Ovary (tissue), 9 donors: ENCODE measurements around the gene MBOAT2. TPM values are rescaled to one million over a fixed set of nuclear protein-coding genes. Genes with fewer than 3 reads are reported as not detected.
"Not testable (repeated sequence)": the region's sequence is repeated elsewhere in the genome, so short reads cannot be mapped to it uniquely, and the experiment has no call there.

Source experiments
- DNase-seq, 5 donors: peaks; one replicate each; pipeline ENCODE4 v3.0.0-alpha.2; 2019 to 2020
- H3K27ac ChIP-seq, 2 donors: fragments of 200-600 bp; one replicate each; pipeline versions ENCODE4 v1.5.1 to v1.8.0; 2019 to 2022
- H3K27me3 ChIP-seq: fragments of 200-600 bp; one replicate; pipeline ENCODE4 v1.8.0; 2022
- H3K36me3 ChIP-seq: fragments of 200-600 bp; sonication (generic); one replicate; pipeline ENCODE4 v1.5.1; 2019
- H3K4me1 ChIP-seq: one replicate; pipeline ENCODE4 v1.8.1; 2013; ENCODE audit warnings: mild to moderate bottlenecking, moderate library complexity; ENCODE audit not compliant: insufficient read depth
- H3K4me3 ChIP-seq: fragments of 200-600 bp; sonication (generic); one replicate; pipeline ENCODE4 v1.5.1; 2017
- H3K9me3 ChIP-seq, 2 donors: fragments of 200-600 bp in 1 of 2; sonication (generic) in 1 of 2; one replicate each; pipeline versions ENCODE4 v1.5.1 to v1.8.1; 2013 to 2019; ENCODE audit warnings: mild to moderate bottlenecking in 1 of 2, moderate library complexity in 1 of 2
- EP300 ChIP-seq: sonication (generic); formaldehyde crosslinking; IDR thresholded peaks from one replicate; pipeline ENCODE4 v1.6.1; 2017; ENCODE audit warnings: antibody characterized with exemption
- POLR2A ChIP-seq: fragments of 450-650 bp; IDR thresholded peaks from one replicate; pipeline ENCODE4 v1.6.1; 2017; ENCODE audit warnings: antibody characterized with exemption, mild to moderate bottlenecking, moderate library complexity
- WGBS, 3 donors: extraction: QIAGEN DNeasy Blood & Tissue Kit in 1 of 3; methylation state at CpG; one replicate each; pipeline versions ENCODE4 v1.1.5 to v1.1.7; 2013 to 2017; 5-methylcytosine and 5-hydroxymethylcytosine counted together
- intact Hi-C, 4 donors: fragments of 100-400 bp; cut with DNase I; formaldehyde crosslinking; loops; one replicate each; pipeline versions ENCODE4 v1.11.0 to v1.15.1; 2022 to 2023
- polyA plus RNA-seq, 2 donors: library from polyadenylated mRNA; stranded (reverse); fragments of 200-250 nt in 1 of 2; fragments of 350-450 nt in 1 of 2; fragmentation: Illumina TruSeq in 1 of 2; extraction: RNeasy Lipid Tissue Mini Kit (QIAGEN cat#74804) in 1 of 2; gene quantifications; one replicate each; pipeline ENCODE4 v1.2.3, GENCODE V29; 2013 to 2014
- total RNA-seq, 7 donors: library from RNA; depleted of rRNA in 2 of 7; stranded (reverse); fragments of >200 nt in 2 of 7; fragmentation: NEBNext Ultra II Directional in 3 of 7; extraction: Animal tissue kit (Norgen Biotek cat#: 25700) in 3 of 7; gene quantifications; one replicate each; pipeline versions ENCODE4 v1.1.0 to v1.2.4, GENCODE V29; 2016 to 2023
- TF ChIP-seq, protein P1 (sequence below), 3 donors: fragments of 450-650 bp in 2 of 3; fragments of 200-600 bp in 1 of 3; IDR thresholded peaks; one replicate each; pipeline versions ENCODE4 v1.5.1 to v1.8.0; 2016 to 2022; ENCODE audit warnings: antibody characterized with exemption in 3 of 3, mild to moderate bottlenecking in 1 of 3
- donor health status: DM: no; HTN: no; CAD: no; lungs with moderate emphysema.
- donor health status: DM: no; HTN: no; CAD: no.
- donor health status: Bipolar disorder and iron deficiency.
- donor health status: DM: yes; HTN: yes; CAD: no.
- donor health status: DM: no; HTN: no; CAD: no.
- donor health status: DM: yes; HTN: yes; CAD: no.

Gene MBOAT2
- total and polyA plus RNA-seq, 9 donors = 8.4 to 51.0 (median 24.5) TPM

DNA sequence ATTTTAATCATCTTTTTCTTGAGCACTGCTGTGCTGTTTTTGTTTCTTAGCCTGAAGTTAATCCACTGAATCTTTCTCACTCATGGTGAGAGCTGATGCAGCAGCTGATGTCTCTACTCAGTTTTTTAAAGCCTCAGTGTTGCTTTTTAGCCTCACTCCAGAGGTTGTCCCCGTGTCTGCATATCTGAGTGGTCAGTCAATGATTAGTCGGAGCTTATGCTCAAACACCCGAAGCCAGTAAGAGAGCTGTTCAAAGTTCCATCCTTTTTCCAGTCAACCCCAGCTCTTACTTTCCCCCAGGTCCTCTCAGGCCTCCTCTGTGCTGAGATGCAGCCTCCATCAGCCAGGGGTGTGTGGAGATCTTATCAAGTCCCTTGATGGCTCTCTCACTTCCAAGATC, 81.1 kb downstream of the MBOAT2 start:
- no peaks in the 10 kb centered on the region for H3K36me3 ChIP-seq
- 24 to 49% (median 33%) methylated on average over 3 of the region's 3 CpGs for WGBS, 3 donors
- H3K27ac ChIP-seq = no peak overlapping the region
- no peaks in the 10 kb centered on the region for H3K9me3 ChIP-seq
- peaks cover under 1% of the 10 kb centered on the region for H3K4me1 ChIP-seq
- intact Hi-C loops = no loop called here
- no peak for TF ChIP-seq POLR2A
- TF ChIP-seq EP300 = no peak
- TF ChIP-seq, protein P1, sequence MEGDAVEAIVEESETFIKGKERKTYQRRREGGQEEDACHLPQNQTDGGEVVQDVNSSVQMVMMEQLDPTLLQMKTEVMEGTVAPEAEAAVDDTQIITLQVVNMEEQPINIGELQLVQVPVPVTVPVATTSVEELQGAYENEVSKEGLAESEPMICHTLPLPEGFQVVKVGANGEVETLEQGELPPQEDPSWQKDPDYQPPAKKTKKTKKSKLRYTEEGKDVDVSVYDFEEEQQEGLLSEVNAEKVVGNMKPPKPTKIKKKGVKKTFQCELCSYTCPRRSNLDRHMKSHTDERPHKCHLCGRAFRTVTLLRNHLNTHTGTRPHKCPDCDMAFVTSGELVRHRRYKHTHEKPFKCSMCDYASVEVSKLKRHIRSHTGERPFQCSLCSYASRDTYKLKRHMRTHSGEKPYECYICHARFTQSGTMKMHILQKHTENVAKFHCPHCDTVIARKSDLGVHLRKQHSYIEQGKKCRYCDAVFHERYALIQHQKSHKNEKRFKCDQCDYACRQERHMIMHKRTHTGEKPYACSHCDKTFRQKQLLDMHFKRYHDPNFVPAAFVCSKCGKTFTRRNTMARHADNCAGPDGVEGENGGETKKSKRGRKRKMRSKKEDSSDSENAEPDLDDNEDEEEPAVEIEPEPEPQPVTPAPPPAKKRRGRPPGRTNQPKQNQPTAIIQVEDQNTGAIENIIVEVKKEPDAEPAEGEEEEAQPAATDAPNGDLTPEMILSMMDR (IDR thresholded peaks at IDR 0.05) = no peak
- H3K27me3 ChIP-seq = no peaks in the 10 kb centered on the region
- DNase-seq = no peak
- H3K4me3 ChIP-seq = no peak overlapping the region

DNA sequence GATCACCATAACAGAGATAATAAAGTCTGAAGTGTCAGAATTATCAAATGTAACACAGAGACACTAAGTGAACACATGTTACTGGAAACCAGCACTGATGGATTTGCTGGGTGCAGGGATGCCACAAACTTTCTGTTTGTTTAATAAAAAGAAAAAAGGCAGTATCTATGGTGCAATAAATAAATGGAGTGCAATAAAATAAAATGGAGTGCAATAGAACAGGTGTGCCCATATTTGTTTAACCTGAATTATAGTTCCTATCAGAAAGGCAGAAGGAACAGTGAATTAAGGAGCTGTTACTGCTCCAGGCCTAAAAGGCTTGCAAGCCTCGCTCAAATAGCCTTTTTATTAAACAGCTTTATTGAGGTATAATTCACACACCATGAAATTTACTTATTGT, 85.1 kb downstream of the MBOAT2 start:
- no peak for DNase-seq
- Histone ChIP-seq H3K36me3 (no peaks in the 10 kb centered on the region), H3K4me3 (no peak overlapping the region), H3K9me3 (no peaks in the 10 kb centered on the region), H3K4me1 (peaks cover 1% of the 10 kb centered on the region), H3K27me3 (no peaks in the 10 kb centered on the region), H3K27ac (no peak overlapping the region)
- TF ChIP-seq EP300 = no peak
- TF ChIP-seq, protein P1 (IDR thresholded peaks at IDR 0.05) = no peak
- no peak for TF ChIP-seq POLR2A
- 83 to 100% (median 85%) methylated on average over 1 of the region's 1 CpG for WGBS, 3 donors
- intact Hi-C loops = no loop called here

DNA sequence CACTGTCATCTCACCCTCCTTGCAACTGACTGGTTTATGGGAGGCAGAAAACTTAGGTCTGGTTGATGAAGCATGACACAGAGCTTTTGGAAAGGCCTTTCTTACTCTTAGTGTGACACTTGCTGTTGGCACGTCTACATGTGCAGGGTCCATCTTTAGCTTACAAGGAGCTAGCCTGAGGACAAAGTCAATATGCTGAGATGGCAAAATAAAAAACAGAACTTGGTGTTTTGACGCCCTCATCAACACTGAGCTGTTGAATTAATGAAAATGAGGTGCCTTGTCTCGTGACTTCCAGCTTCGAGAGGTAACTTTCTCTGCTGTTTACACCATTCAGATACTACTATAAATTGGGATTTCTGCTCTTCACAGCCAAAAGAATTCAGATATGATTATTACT, 87.5 kb downstream of the MBOAT2 start:
- H3K4me1 ChIP-seq = peaks cover 1% of the 10 kb centered on the region
- H3K9me3 ChIP-seq = peaks cover 0 to under 1% of the 10 kb centered on the region in 2 donors
- DNase-seq = no peak
- intact Hi-C loops = no loop called here
- 92 to 96% (median 96%) methylated on average over 4 of the region's 4 CpGs for WGBS, 3 donors
- no peak overlapping the region for H3K27ac ChIP-seq
- no peaks in the 10 kb centered on the region for H3K36me3 ChIP-seq
- no peak for TF ChIP-seq POLR2A
- TF ChIP-seq, protein P1 (IDR thresholded peaks at IDR 0.05) = no peak
- TF ChIP-seq EP300 = no peak
- H3K27me3 ChIP-seq = no peaks in the 10 kb centered on the region
- H3K4me3 ChIP-seq = no peak overlapping the region

DNA sequence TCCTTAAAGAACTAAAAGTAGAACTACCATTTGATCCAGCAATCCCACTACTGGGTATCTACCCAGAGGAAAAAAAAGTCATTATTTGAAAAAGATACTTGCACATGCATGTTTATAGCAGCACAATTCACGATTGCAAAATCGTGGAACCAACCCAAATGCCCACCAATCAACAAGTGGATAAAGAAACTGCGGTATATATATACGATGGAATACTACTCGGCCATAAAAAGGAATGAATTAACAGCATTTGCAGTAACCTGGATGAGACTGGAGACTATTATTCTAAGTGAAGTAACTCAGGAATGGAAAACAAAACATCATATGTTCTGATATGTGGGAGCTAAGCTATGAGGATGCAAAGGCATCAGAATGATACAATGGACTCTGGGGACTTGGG, 89.7 kb downstream of the MBOAT2 start:
- H3K9me3 ChIP-seq, DNase-seq, H3K36me3 ChIP-seq, H3K27me3 ChIP-seq, intact Hi-C loops, H3K4me3 ChIP-seq, H3K27ac ChIP-seq, H3K4me1 ChIP-seq: not testable (repeated sequence)
- WGBS, 3 donors = 93 to 98% (median 97%) methylated on average over 5 of the region's 5 CpGs

DNA sequence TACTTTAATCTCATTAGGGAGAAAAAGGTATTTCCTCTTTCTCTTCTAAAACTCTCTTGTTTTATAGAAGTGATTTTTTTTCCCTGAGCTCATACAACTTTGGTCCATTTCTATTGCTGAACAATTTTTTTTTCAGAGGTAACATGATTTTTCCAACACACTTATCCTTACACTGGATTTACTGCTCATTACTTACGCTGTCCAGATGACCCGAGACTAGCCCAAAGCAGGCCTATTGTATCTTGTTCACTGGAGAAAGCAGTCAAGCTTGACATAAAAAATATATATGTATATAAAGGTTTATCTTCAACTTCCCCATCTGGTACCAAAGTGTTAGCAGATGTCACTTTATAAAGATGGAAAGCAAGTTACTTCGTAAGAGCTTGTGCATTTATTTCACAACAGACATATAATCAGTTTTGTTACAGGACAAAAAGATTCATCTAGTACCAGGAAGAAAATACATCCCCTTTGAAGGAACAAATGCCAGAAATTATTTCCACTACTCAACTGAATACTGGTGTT, 95.7 kb downstream of the MBOAT2 start:
- 94 to 97% (median 96%) methylated on average over 3 of the region's 3 CpGs for WGBS, 3 donors
- DNase-seq = no peak
- Histone ChIP-seq H3K27ac (no peak overlapping the region), H3K9me3 (peaks cover 0 to 4% of the 10 kb centered on the region in 2 donors), H3K4me3 (no peak overlapping the region), H3K36me3 (no peaks in the 10 kb centered on the region), H3K4me1 (no peaks in the 10 kb centered on the region), H3K27me3 (no peaks in the 10 kb centered on the region)
- intact Hi-C loops = loop anchor here in 1 of 4 donors (10.0 kb wide), 1 partner anchor 207 kb away; no protein-coding TSS in a partner anchor
- no peak for TF ChIP-seq POLR2A
- TF ChIP-seq, protein P1 (IDR thresholded peaks at IDR 0.05) = no peak
- TF ChIP-seq EP300 = no peak

DNA sequence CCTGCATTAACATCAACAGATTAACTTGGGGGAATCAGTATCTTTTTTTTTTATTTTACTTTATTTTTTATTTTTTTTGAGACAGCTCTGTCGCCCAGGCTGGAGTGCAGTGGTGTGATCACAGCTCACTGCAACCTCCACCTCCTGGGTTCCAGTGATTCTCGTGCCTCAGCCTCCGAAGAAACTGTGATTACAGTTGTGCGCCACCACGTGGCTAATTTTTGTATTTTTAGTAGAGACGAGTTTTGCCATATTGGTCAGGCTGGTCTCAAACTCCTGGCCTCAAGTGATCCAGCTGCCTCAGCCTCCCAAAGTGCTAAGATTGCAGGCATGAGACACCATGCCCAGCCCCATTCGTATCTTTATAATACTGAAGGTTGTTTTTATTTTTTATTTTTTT, 99.6 kb downstream of the MBOAT2 start:
- 90 to 95% (median 94%) methylated on average over 7 of the region's 7 CpGs for WGBS, 3 donors

DNA sequence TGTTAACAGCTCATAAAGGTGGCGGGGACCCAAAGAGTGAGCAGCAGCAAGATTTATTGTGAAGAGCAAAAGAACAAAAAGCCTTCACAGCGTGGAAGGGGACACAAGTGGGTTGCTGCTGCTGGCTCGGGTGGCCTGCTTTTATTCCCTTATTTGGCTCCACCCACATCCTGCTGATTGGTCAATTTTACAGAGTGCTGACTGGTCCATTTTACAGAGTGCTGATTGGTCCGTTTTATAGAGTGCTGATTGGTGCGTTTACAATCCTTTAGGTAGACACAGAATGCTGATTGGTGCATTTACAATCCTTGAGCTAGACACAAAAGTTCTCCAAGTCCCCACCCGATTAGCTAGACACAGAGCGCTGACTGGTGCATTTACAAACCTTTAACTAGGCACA, 100.7 kb downstream of the MBOAT2 start:
- not testable (repeated sequence) for DNase-seq, H3K36me3 ChIP-seq, H3K27ac ChIP-seq, H3K4me1 ChIP-seq, H3K4me3 ChIP-seq, H3K27me3 ChIP-seq, H3K9me3 ChIP-seq
- intact Hi-C loops = loop anchor here in 1 of 4 donors (10.0 kb wide), 1 partner anchor 212 kb away; no protein-coding TSS in a partner anchor
- 95 to 98% (median 98%) methylated on average over 7 of the region's 7 CpGs for WGBS, 3 donors

More for the DNA sequence above, 99.6 kb downstream of the MBOAT2 start:
- not testable (repeated sequence) for H3K27me3 ChIP-seq, H3K27ac ChIP-seq, H3K36me3 ChIP-seq, DNase-seq, H3K4me1 ChIP-seq, H3K9me3 ChIP-seq, H3K4me3 ChIP-seq
- intact Hi-C loops = loop anchor here in 1 of 4 donors (10.0 kb wide), 1 partner anchor 211 kb away; no protein-coding TSS in a partner anchor

DNA sequence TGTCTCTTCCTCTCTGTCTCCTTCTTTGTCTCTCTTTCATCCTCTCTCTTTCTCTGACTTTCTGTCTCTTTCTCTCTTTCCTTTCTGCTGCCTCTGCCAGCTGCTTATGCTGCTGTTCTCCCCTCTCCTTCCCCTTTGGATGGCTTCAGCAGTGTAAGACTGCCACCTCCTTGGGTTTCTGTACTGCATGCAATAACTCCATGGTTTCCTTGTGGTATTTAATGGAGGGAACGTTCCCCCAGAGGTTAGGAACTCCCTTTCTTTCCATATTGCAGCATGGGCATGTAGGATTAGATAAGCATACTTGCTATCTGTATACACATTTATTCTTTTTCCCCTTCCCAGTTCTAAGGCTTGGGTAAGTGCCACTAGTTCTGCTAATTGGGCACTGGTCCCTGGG, 106.3 kb downstream of the MBOAT2 start:
- DNase-seq, H3K9me3 ChIP-seq, H3K36me3 ChIP-seq, H3K4me3 ChIP-seq, H3K27me3 ChIP-seq, H3K27ac ChIP-seq, intact Hi-C loops, H3K4me1 ChIP-seq: not testable (repeated sequence)
- WGBS, 3 donors = 80 to 90% (median 88%) methylated on average over 1 of the region's 1 CpG
